PC-3 (cell line): ENCODE results near the gene MACROD2. TPM values are rescaled to one million over a fixed set of nuclear protein-coding genes. Genes with fewer than 3 reads are reported as not detected.

ENCODE experiments used
- ATAC-seq: fragments of 200-7000 bp; cut with Tn5 transposase; 2 replicates; pipeline ENCODE4 v1.9.1; 2020; ENCODE audit warnings: mild to moderate bottlenecking, moderate library complexity
- BruUV-seq: library from RNA; stranded (reverse); fragments of 400-500 nt; replicated peaks from 2 replicates; lab custom pipeline; 2021; lab: Mats Ljungman, UMichigan
- CTCF ChIA-PET: fragments of 300-600 bp; sonication (Branson Sonifier 250); formaldehyde crosslinking; loops from one replicate; lab custom pipeline; 2022; ENCODE audit warnings: antibody characterized with exemption; lab: Charles Lee
- POLR2A ChIA-PET: fragments of 300-600 bp; sonication (Branson Sonifier 250); formaldehyde crosslinking; loops from one replicate; lab custom pipeline; 2022; ENCODE audit warnings: antibody characterized with exemption; ENCODE audit not compliant: unreplicated experiment; lab: Charles Lee
- DNase-seq: peaks from one replicate; pipeline ENCODE4 v3.0.0-alpha.2; 2015
- H2AFZ ChIP-seq: fragments of 300-600 bp; sonication (generic); 2 replicates; pipeline ENCODE4 v1.6.0; 2016; ENCODE audit warnings: antibody characterized with exemption, low read length
- H3F3A ChIP-seq: fragments of 300-600 bp; sonication (generic); one replicate; pipeline ENCODE4 v1.6.0; 2017; ENCODE audit warnings: antibody characterized with exemption, low read length, control low read depth, mild to moderate bottlenecking; ENCODE audit not compliant: unreplicated experiment
- H3K27ac ChIP-seq: fragments of 300-600 bp; sonication (generic); 2 replicates; pipeline ENCODE4 v1.5.1; 2016; ENCODE audit warnings: mild to moderate bottlenecking, low read length
- H3K27me3 ChIP-seq: fragments of 300-600 bp; sonication (generic); 2 replicates; pipeline ENCODE4 v1.6.1; 2016; ENCODE audit warnings: low read length, mixed read lengths
- H3K36me3 ChIP-seq: fragments of 300-600 bp; sonication (generic); 2 replicates; pipeline ENCODE4 v1.6.1; 2016; ENCODE audit warnings: low read depth, mixed run types, low read length, mixed read lengths
- H3K4me1 ChIP-seq: fragments of 300-600 bp; sonication (generic); 2 replicates; pipeline ENCODE4 v1.5.1; 2016; ENCODE audit warnings: low read length; ENCODE audit not compliant: insufficient read depth
- H3K4me2 ChIP-seq: fragments of 300-600 bp; sonication (generic); 2 replicates; pipeline ENCODE4 v1.6.0; 2016; ENCODE audit warnings: low read length
- H3K4me3 ChIP-seq: fragments of 300-600 bp; sonication (generic); 2 replicates; pipeline ENCODE4 v1.5.1; 2016; ENCODE audit warnings: mild to moderate bottlenecking, low read length, mixed read lengths
- H3K79me2 ChIP-seq: fragments of 300-600 bp; sonication (generic); 2 replicates; pipeline ENCODE4 v1.6.1; 2017; ENCODE audit warnings: low read length, mixed read lengths
- H3K9ac ChIP-seq: fragments of 300-600 bp; sonication (generic); 2 replicates; pipeline ENCODE4 v1.6.0; 2016; ENCODE audit warnings: mild to moderate bottlenecking, low read length
- H3K9me2 ChIP-seq: fragments of 300-600 bp; sonication (generic); replicated peaks from 2 replicates; pipeline ENCODE4 v1.6.1; 2016; ENCODE audit warnings: mixed run types, low read length, mixed read lengths
- H3K9me3 ChIP-seq: fragments of 300-600 bp; sonication (generic); 2 replicates; pipeline ENCODE4 v1.6.1; 2016; ENCODE audit warnings: low read length, mixed read lengths
- H4K20me1 ChIP-seq: fragments of 300-600 bp; sonication (generic); 2 replicates; pipeline ENCODE4 v1.6.1; 2016; ENCODE audit warnings: low read length, mixed read lengths
- CTCF ChIP-seq: fragments of 300-600 bp; sonication (generic); conservative IDR thresholded peaks from 2 replicates; pipeline ENCODE4 v1.5.1; 2017; ENCODE audit warnings: antibody characterized with exemption, low read depth, mild to moderate bottlenecking, low read length
- EZH2 ChIP-seq: fragments of 300-600 bp; sonication (generic); IDR thresholded peaks from one replicate; pipeline ENCODE4 v1.6.1; 2017; ENCODE audit warnings: antibody characterized with exemption, mild to moderate bottlenecking, low read length; ENCODE audit not compliant: unreplicated experiment
- EZH2phosphoT487 ChIP-seq: fragments of 300-600 bp; sonication (generic); IDR thresholded peaks from 2 replicates; pipeline ENCODE4 v1.6.1; 2018; ENCODE audit warnings: mild to moderate bottlenecking, antibody characterized with exemption, low read length, borderline replicate concordance
- intact Hi-C: fragments of 100-400 bp; cut with micrococcal nuclease; formaldehyde crosslinking; loops from 2 replicates; pipeline ENCODE4 v1.9.0; 2023
- total RNA-seq: library from RNA; depleted of rRNA; stranded (reverse); fragments of >200 nt; gene quantifications from 2 replicates; pipeline ENCODE4 v1.2.3, GENCODE V29; 2014

Gene MACROD2
- total RNA-seq, 1 experiment from 2014 or later, result 3.1 TPM

GRCh38 chr20:15930311-15931305, 1935.3 kb downstream of the MACROD2 start:
- H3K4me2 ChIP-seq, result peak overlapping the region; percentile 46
- BruUV-seq, result no TSS peak
- H3K27ac ChIP-seq, result no peak overlapping the region
- TF ChIP-seq EZH2phosphoT487 (no peak), CTCF (peak; percentile 92)
- H3K27me3 ChIP-seq, result no peaks in the 10 kb centered on the region
- H3K4me3 ChIP-seq, result no peak overlapping the region
- H4K20me1 ChIP-seq, result no peaks in the 10 kb centered on the region
- no peaks in the 10 kb centered on the region for H3K36me3 ChIP-seq
- H3K9me2 ChIP-seq, result no peaks in the 10 kb centered on the region
- H3K79me2 ChIP-seq, result no peaks in the 10 kb centered on the region
- ChIA-PET POLR2A (no interaction called here), CTCF (interaction anchor here (0.6 kb wide), 1 partner anchor 88 kb away, joined by 3 read pairs; no protein-coding TSS in a partner anchor)
- H3F3A ChIP-seq, result no peaks in the 10 kb centered on the region
- no peaks in the 10 kb centered on the region for H3K9me3 ChIP-seq
- ATAC-seq (peak; percentile 93), DNase-seq (peak; percentile 84)
- H2AFZ ChIP-seq, result peak overlapping the region; percentile 42
- H3K9ac ChIP-seq, result no peak overlapping the region
- intact Hi-C loops, result loop anchor here (1.0 to 2.0 kb wide), 6 partner anchors 168 to 1594 kb away; no protein-coding TSS in a partner anchor
- H3K4me1 ChIP-seq, result peaks cover 20% of the 10 kb centered on the region

GRCh38 chr20:15931897-15932296, 1936.6 kb downstream of the MACROD2 start:
- CTCF ChIA-PET, result no interaction called here
- Histone ChIP-seq H4K20me1 (no peaks in the 10 kb centered on the region), H3K36me3 (no peaks in the 10 kb centered on the region), H3K27ac (no peak overlapping the region), H3K27me3 (no peaks in the 10 kb centered on the region), H3K9ac (no peak overlapping the region), H3K9me3 (no peaks in the 10 kb centered on the region), H2AFZ (no peak overlapping the region), H3K4me1 (peaks cover 20% of the 10 kb centered on the region), H3K79me2 (no peaks in the 10 kb centered on the region), H3K9me2 (no peaks in the 10 kb centered on the region), H3K4me3 (no peak overlapping the region), H3K4me2 (no peak overlapping the region), H3F3A (no peaks in the 10 kb centered on the region)
- TF ChIP-seq EZH2 (no peak), EZH2phosphoT487 (no peak), CTCF (no peak)
- intact Hi-C loops, result loop anchor here (2.0 kb wide), 2 partner anchors 169 to 229 kb away; no protein-coding TSS in a partner anchor
- BruUV-seq, result no TSS peak
- ATAC-seq (no peak), DNase-seq (no peak)
- POLR2A ChIA-PET, result no interaction called here

GRCh38 chr20:15937179-15937578, 1941.9 kb downstream of the MACROD2 start:
- Histone ChIP-seq H4K20me1 (no peaks in the 10 kb centered on the region), H3K79me2 (no peaks in the 10 kb centered on the region), H3K27me3 (no peaks in the 10 kb centered on the region), H2AFZ (no peak overlapping the region), H3K36me3 (no peaks in the 10 kb centered on the region), H3K27ac (no peak overlapping the region), H3K4me2 (no peak overlapping the region), H3K4me1 (peaks cover 7% of the 10 kb centered on the region), H3K9ac (no peak overlapping the region), H3K4me3 (no peak overlapping the region), H3K9me2 (no peaks in the 10 kb centered on the region), H3F3A (no peaks in the 10 kb centered on the region), H3K9me3 (peaks cover 9% of the 10 kb centered on the region; the same call in 1 of the 2 replicates)
- BruUV-seq, result no TSS peak
- no peak for DNase-seq
- POLR2A ChIA-PET, result no interaction called here
- TF ChIP-seq EZH2phosphoT487 (no peak), EZH2 (no peak)
- intact Hi-C loops, result no loop called here
- ATAC-seq, result no peak
- CTCF ChIA-PET, result no interaction called here
